Loucy (cell line): ENCODE measurements around the gene CCDC144A.

Experiments used
- H2AFZ ChIP-seq: fragments of 200-600 bp; sonication (generic); 2 replicates; pipeline ENCODE4 v1.6.0; 2016; ENCODE audit warnings: antibody characterized with exemption, mild to moderate bottlenecking, low read length, moderate library complexity
- H3F3A ChIP-seq: fragments of 200-600 bp; 2 replicates; pipeline ENCODE4 v1.6.0; 2016; ENCODE audit warnings: antibody characterized with exemption, low read depth, mild to moderate bottlenecking
- H3K27me3 ChIP-seq: fragments of 200-600 bp; sonication (generic); 2 replicates; pipeline ENCODE4 v1.6.1; 2014; ENCODE audit warnings: low read length, mild to moderate bottlenecking; ENCODE audit not compliant: insufficient read depth, poor library complexity, severe bottlenecking
- H3K36me3 ChIP-seq: fragments of 200-600 bp; sonication (generic); 2 replicates; pipeline ENCODE4 v1.6.1; 2016; ENCODE audit warnings: low read length; ENCODE audit not compliant: insufficient read depth
- H3K4me1 ChIP-seq: fragments of 200-600 bp; sonication (generic); 2 replicates; pipeline ENCODE4 v1.5.1; 2014; ENCODE audit warnings: low read length, mild to moderate bottlenecking; ENCODE audit not compliant: insufficient read depth, poor library complexity, severe bottlenecking
- H3K4me2 ChIP-seq: fragments of 200-600 bp; sonication (generic); 2 replicates; pipeline ENCODE4 v1.6.0; 2014; ENCODE audit warnings: antibody characterized with exemption, low read length, low read depth, mild to moderate bottlenecking; ENCODE audit not compliant: poor library complexity, severe bottlenecking
- H3K4me3 ChIP-seq: fragments of 200-600 bp; sonication (generic); 2 replicates; pipeline ENCODE4 v1.5.1; 2014; ENCODE audit warnings: low read length, mild to moderate bottlenecking, mixed read lengths; ENCODE audit not compliant: poor library complexity, severe bottlenecking
- H3K79me2 ChIP-seq: fragments of 200-600 bp; sonication (generic); 2 replicates; pipeline ENCODE4 v1.6.1; 2014; ENCODE audit warnings: low read length; ENCODE audit not compliant: insufficient read depth
- H3K9ac ChIP-seq: fragments of 200-600 bp; sonication (generic); 2 replicates; pipeline ENCODE4 v1.6.0; 2014; ENCODE audit warnings: mild to moderate bottlenecking, low read depth, low read length, moderate library complexity; ENCODE audit not compliant: poor library complexity, severe bottlenecking
- H3K9me2 ChIP-seq: fragments of 200-600 bp; sonication (generic); replicated peaks from 2 replicates; pipeline ENCODE4 v1.6.1; 2016; ENCODE audit warnings: low read depth, low read length, mixed read lengths
- H3K9me3 ChIP-seq: fragments of 200-600 bp; sonication (generic); 2 replicates; pipeline ENCODE4 v1.6.1; 2014; ENCODE audit warnings: mild to moderate bottlenecking, antibody characterized with exemption, low read length, low read depth; ENCODE audit not compliant: insufficient read depth
- H4K20me1 ChIP-seq: fragments of 200-600 bp; sonication (generic); 2 replicates; pipeline ENCODE4 v1.6.0; 2014; ENCODE audit warnings: antibody characterized with exemption, low read length, mild to moderate bottlenecking; ENCODE audit not compliant: insufficient read depth, poor library complexity, severe bottlenecking
- CTCF ChIP-seq: fragments of 200-600 bp; sonication (generic); conservative IDR thresholded peaks from 2 replicates; pipeline ENCODE4 v1.5.1; 2014; ENCODE audit warnings: mild to moderate bottlenecking, antibody characterized with exemption, low read length
- EZH2phosphoT487 ChIP-seq: fragments of 200-600 bp; IDR thresholded peaks from 2 replicates; pipeline ENCODE4 v1.6.1; 2018; ENCODE audit warnings: antibody characterized with exemption, mild to moderate bottlenecking, moderate library complexity, borderline replicate concordance

CCDC144A gene

DNA sequence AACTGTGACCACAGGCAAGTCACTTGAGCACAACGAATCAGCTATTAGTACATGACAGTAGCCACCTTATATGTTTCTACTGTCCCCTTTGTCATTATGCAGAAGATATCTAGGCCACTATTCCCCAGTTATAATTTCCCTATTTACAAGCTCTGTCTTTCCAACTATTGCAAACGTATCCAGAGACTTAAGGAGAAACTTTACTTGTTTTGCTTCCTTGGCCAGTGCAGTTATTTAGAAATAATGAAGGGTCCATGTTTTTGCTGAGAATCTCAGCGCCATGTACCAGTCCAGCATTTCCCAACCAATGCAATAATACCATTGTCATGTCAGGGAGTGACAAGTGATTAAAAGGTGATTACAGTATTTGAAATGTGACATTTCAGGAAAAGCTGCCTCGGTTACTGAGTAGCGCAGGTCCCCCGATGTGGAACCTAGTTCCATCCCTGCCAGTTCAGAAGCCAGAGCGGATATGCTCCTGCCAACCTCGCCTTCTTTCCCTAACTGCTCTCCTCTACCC, 37.1 kb upstream of the CCDC144A start:
- Histone ChIP-seq H3K4me3 (peak overlapping the region; percentile 92), H3K9me2 (no peaks in the 10 kb centered on the region), H3K9me3 (no peaks in the 10 kb centered on the region), H2AFZ (peak overlapping the region; percentile 83), H4K20me1 (no peaks in the 10 kb centered on the region), H3K79me2 (peaks cover 8% of the 10 kb centered on the region; the same call in 1 of the 2 replicates), H3K36me3 (no peaks in the 10 kb centered on the region), H3K9ac (peak overlapping the region; percentile 92), H3K4me1 (peaks cover 15% of the 10 kb centered on the region), H3F3A (no peaks in the 10 kb centered on the region), H3K27me3 (no peaks in the 10 kb centered on the region), H3K4me2 (peak overlapping the region; percentile 76)
- no peak for TF ChIP-seq EZH2phosphoT487
- TF ChIP-seq CTCF, result no peak

GRCh38 chr17:16653367-16654041, 36.5 kb upstream of the CCDC144A start, which contains the start of gene ZNF624:
Gene ZNF624 (minus strand): TSS chr17:16653850.
- no peak for TF ChIP-seq CTCF
- no peak for TF ChIP-seq EZH2phosphoT487
- H2AFZ ChIP-seq, result peak within 1 kb of the TSS; percentile 83
- H3K9me2 ChIP-seq, result no peaks in the 10 kb centered on the region
- H4K20me1 ChIP-seq, result no peaks in the 10 kb centered on the region
- peak within 1 kb of the TSS; percentile 92 for H3K9ac ChIP-seq
- H3K36me3 ChIP-seq, result no peaks in the 10 kb centered on the region
- peaks cover 15% of the 10 kb centered on the region for H3K4me1 ChIP-seq
- H3F3A ChIP-seq, result no peaks in the 10 kb centered on the region
- peak within 1 kb of the TSS; percentile 76 for H3K4me2 ChIP-seq
- H3K9me3 ChIP-seq, result no peaks in the 10 kb centered on the region
- peaks cover 8% of the 10 kb centered on the region; the same call in 1 of the 2 replicates for H3K79me2 ChIP-seq
- H3K27me3 ChIP-seq, result no peaks in the 10 kb centered on the region
- H3K4me3 ChIP-seq, result peak within 1 kb of the TSS; percentile 92

- Histone ChIP-seq H3F3A (no peaks in the 10 kb centered on the region), H3K27me3 (no peaks in the 10 kb centered on the region), H3K9me2 (no peaks in the 10 kb centered on the region), H3K4me2 (no peak overlapping the region), H3K4me3 (no peak overlapping the region), H3K36me3 (no peaks in the 10 kb centered on the region), H3K4me1 (no peaks in the 10 kb centered on the region), H2AFZ (no peak overlapping the region), H3K9ac (no peak overlapping the region), H3K79me2 (no peaks in the 10 kb centered on the region), H4K20me1 (no peaks in the 10 kb centered on the region), H3K9me3 (no peaks in the 10 kb centered on the region)
- TF ChIP-seq EZH2phosphoT487, result no peak
- no peak for TF ChIP-seq CTCF
These were observed 28.8 kb upstream of the CCDC144A start for GRCh38 chr17:16661217-16661616.
